Large intestine (tissue), 3 donors: ENCODE results near the gene SCAF11. TPM values are rescaled to one million over a fixed set of nuclear protein-coding genes. Genes with fewer than 3 reads are reported as not detected.
"Not testable (repeated sequence)": the region's sequence is repeated elsewhere in the genome, so short reads cannot be mapped to it uniquely, and the experiment has no call there.

ENCODE experiments used
- DNase-seq, 2 donors: peaks; one replicate each; pipeline versions ENCODE4 v3.0.0 to v3.0.0-alpha.2; 2013
- H3K27ac ChIP-seq: one replicate; pipeline ENCODE4 v1.5.1; 2013; ENCODE audit warnings: low read length
- H3K27me3 ChIP-seq: 2 replicates; pipeline ENCODE4 v1.6.1; 2013; ENCODE audit warnings: low read length; ENCODE audit not compliant: control insufficient read depth, insufficient read depth
- H3K36me3 ChIP-seq: 2 replicates; pipeline ENCODE4 v1.6.1; 2013; ENCODE audit warnings: low read length; ENCODE audit not compliant: control insufficient read depth, insufficient read depth
- H3K4me1 ChIP-seq: one replicate; pipeline ENCODE4 v1.6.1; 2013; ENCODE audit warnings: low read length; ENCODE audit not compliant: control insufficient read depth, insufficient read depth
- H3K4me3 ChIP-seq: one replicate; pipeline ENCODE4 v1.5.1; 2013; ENCODE audit warnings: low read length
- H3K9me3 ChIP-seq: one replicate; pipeline ENCODE4 v1.6.1; 2013; ENCODE audit warnings: mild to moderate bottlenecking, low read depth, low read length, moderate library complexity; ENCODE audit not compliant: control insufficient read depth
- WGBS: methylation state at CpG from one replicate; pipeline ENCODE4 v1.1.5; 2013; ENCODE audit warnings: low lambda C conversion rate; ENCODE audit not compliant: insufficient coverage; 5-methylcytosine and 5-hydroxymethylcytosine counted together
- polyA plus RNA-seq: library from polyadenylated mRNA; unstranded; fragments of 120-200 nt; gene quantifications from one replicate; pipeline ENCODE4 v1.2.1, GENCODE V29; 2013

Gene SCAF11
- polyA plus RNA-seq, 1 donor: 85.0 TPM

GRCh38 chr12:46004715-46005114 is 14.3 kb upstream of the SCAF11 start:
- WGBS: 83% methylated on average over 2 of the region's 4 CpGs
- H3K4me1 ChIP-seq: no peaks in the 10 kb centered on the region
- DNase-seq: no peak

GRCh38 chr12:46000076-46000475 is 9.7 kb upstream of the SCAF11 start:
- WGBS: no CpG with 5 or more reads among the region's 30 CpGs

More at GRCh38 chr12:46004715-46005114, 14.3 kb upstream of the SCAF11 start:
- no peaks in the 10 kb centered on the region for H3K27me3 ChIP-seq
- no peak overlapping the region for H3K4me3 ChIP-seq
- no peak overlapping the region for H3K27ac ChIP-seq
- H3K9me3 ChIP-seq: peaks cover 6% of the 10 kb centered on the region
- no peaks in the 10 kb centered on the region for H3K36me3 ChIP-seq

DNA sequence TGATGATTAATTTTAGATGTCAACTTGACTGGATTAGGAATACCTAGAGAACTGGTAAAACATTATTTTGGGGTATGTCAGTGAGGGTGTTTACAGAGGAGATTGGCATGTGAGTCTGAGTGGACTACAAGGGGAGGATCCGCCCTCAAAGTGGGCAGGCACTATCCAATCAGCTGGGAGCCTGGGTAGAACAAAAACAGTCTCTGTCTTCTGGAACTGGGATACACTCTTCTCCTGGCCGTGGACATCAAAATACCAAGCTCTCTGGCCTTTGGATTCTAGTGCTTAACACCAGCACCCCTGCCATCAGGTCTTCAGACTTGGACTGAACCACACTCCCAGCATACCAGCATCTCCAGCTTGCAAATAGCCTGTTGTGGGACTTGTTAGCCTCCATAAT is 4.4 kb upstream of the SCAF11 start:
- Histone ChIP-seq H3K4me1 (no peaks in the 10 kb centered on the region), H3K4me3 (no peak overlapping the region), H3K36me3 (no peaks in the 10 kb centered on the region), H3K9me3 (peaks cover 4% of the 10 kb centered on the region), H3K27me3 (no peaks in the 10 kb centered on the region), H3K27ac (no peak overlapping the region)
- DNase-seq: no peak
- no CpG with 5 or more reads among the region's 2 CpGs for WGBS

More at GRCh38 chr12:46000076-46000475, 9.7 kb upstream of the SCAF11 start:
- H3K9me3 ChIP-seq, H3K4me3 ChIP-seq, H3K27me3 ChIP-seq, H3K36me3 ChIP-seq, H3K4me1 ChIP-seq, DNase-seq, H3K27ac ChIP-seq: not testable (repeated sequence)

GRCh38 chr12:45991284-45992249 is 1.2 kb upstream of the SCAF11 start:
- H3K27ac ChIP-seq: peak overlapping the region; percentile 98
- 0% methylated on average over 4 of the region's 71 CpGs for WGBS
- H3K4me1 ChIP-seq: peaks cover 4% of the 10 kb centered on the region
- H3K27me3 ChIP-seq: no peaks in the 10 kb centered on the region
- peaks cover 5% of the 10 kb centered on the region for H3K36me3 ChIP-seq
- H3K4me3 ChIP-seq: peak overlapping the region; percentile 56
- no peaks in the 10 kb centered on the region for H3K9me3 ChIP-seq
- peak; percentile 65 to 91 for DNase-seq

DNA sequence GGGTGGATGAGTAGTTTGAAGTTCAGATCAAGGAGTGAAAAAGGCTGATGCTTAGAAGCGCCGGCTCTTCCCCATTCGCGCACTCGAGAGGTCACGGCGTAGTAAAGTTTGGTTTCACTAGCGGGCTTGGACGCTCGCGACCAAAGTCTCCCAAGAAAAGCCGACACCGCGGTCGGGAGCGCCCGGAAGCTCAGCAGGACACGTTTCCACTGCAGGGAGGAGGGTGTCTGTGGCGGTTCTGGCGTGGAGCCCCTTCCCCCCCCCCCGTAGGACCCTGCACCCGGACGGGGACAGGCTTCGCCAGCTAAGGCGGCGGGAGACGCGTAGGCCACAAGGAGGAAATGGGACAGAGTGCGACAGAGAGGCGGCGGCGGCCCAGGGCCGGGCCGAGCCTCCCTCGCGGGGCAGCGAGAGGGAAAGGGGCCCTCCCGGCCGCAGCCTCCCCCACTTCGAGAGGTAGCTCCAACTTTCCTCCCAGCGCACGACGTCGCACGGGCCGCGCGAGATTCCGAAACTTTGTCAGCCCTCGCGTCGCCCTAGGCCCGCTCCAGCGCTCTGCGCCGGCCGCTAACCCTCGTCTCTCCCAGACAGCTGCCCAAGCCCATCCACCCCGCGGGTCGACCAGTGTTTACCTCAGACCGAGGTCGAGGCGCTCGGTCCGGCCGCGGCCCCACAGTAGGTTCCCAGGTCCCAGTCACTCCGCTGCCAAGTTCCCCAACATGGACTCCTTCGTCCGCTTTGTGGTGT is 480 bp downstream of the SCAF11 start:
- no peaks in the 10 kb centered on the region for H3K27me3 ChIP-seq
- peaks cover 8% of the 10 kb centered on the region for H3K36me3 ChIP-seq
- WGBS: no CpG with 5 or more reads among the region's 71 CpGs
- no peaks in the 10 kb centered on the region for H3K9me3 ChIP-seq
- DNase-seq: peak; percentile 74 to 90
- peak overlapping the region; percentile 100 for H3K27ac ChIP-seq
- H3K4me1 ChIP-seq: peaks cover 4% of the 10 kb centered on the region
- peak overlapping the region; percentile 100 for H3K4me3 ChIP-seq

GRCh38 chr12:45989287-45989686 is 1.1 kb downstream of the SCAF11 start:
- Histone ChIP-seq H3K36me3 (peaks cover 8% of the 10 kb centered on the region), H3K27me3 (no peaks in the 10 kb centered on the region), H3K9me3 (no peaks in the 10 kb centered on the region), H3K27ac (peak overlapping the region; percentile 100), H3K4me3 (peak overlapping the region; percentile 100), H3K4me1 (peaks cover 4% of the 10 kb centered on the region)
- WGBS: 29% methylated on average over 2 of the region's 10 CpGs
- no peak for DNase-seq

DNA sequence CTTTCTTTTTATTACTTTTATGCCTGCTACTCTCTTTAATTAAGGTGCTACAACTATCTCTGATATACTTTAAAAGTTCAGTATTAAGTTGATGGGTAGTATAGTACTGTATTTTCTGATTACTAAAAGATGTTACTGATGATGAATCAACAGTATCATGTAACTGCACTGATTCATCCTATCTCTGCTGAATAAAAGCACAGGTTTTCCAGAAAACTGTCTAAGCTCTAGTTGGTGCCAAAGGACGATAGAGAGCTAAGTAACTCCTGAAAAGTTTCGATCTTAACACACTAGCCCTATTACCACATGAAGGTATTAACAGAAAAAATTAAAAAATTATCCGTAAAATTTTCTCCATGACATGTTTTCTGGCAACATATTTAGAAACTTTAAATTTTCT is 2.1 kb downstream of the SCAF11 start:
- H3K4me1 ChIP-seq: peaks cover 4% of the 10 kb centered on the region
- no peaks in the 10 kb centered on the region for H3K27me3 ChIP-seq
- no peak overlapping the region for H3K27ac ChIP-seq
- H3K36me3 ChIP-seq: peaks cover 8% of the 10 kb centered on the region
- 86% methylated on average over 1 of the region's 3 CpGs for WGBS
- H3K4me3 ChIP-seq: peak overlapping the region; percentile 100
- no peak for DNase-seq
- H3K9me3 ChIP-seq: no peaks in the 10 kb centered on the region

DNA sequence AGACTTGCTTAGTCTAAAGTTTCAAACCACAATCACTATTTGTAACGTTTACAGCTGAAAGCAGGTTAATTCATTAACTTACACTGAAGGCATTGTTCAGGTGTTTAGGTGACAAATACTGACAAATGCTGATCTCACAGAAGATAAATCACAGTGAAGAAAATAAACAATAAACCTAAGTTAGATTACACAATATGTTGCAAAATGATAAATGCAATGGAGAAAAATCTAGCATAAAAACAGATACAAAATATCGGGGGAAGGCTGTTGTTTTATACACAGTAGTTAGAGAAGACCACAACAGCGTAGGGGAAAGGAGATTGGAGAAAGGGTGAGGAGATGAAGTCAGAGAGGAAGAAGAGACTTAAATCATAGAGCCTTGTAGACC is 3.0 kb downstream of the SCAF11 start:
- WGBS: 67% methylated on average over 1 of the region's 3 CpGs
- Histone ChIP-seq H3K4me3 (no peak overlapping the region), H3K36me3 (peaks cover 8% of the 10 kb centered on the region), H3K27me3 (no peaks in the 10 kb centered on the region), H3K27ac (no peak overlapping the region), H3K9me3 (no peaks in the 10 kb centered on the region), H3K4me1 (peaks cover 4% of the 10 kb centered on the region)
- no peak for DNase-seq

DNA sequence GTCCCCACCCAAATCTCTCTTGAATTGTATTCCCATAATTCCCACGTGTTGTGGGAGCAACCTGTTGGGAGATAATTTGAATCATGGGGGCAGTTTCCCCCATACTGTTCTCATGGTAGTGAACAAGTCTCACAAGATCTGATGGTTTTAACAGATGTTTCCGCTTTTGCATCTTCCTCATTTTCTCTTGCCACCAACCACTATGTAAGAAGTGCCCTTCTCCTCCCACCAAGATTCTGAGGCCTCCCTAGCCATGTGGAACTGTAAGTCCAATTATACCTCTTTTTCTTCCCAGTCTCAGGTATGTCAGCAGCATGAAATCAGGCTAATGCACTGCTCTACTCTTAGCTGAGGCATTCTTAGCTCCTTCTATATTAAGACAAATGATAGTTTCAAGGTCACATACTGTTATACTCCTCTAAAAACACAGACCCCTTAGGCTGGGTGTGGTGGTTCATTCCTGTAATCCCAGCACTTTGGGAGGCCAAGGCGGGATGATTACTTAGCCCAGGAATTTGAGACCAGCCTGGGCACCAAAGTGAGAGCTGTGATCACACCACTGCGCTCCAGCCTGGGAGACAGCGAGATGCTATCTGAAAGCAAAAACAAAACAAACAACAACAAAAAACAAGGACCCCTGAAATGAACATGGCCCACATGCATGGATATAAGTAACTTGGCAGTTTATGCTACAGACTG is 3.6 kb downstream of the SCAF11 start:
- Histone ChIP-seq H3K27me3 (no peaks in the 10 kb centered on the region), H3K9me3 (no peaks in the 10 kb centered on the region), H3K27ac (no peak overlapping the region), H3K4me3 (no peak overlapping the region), H3K36me3 (peaks cover 8% of the 10 kb centered on the region), H3K4me1 (peaks cover 4% of the 10 kb centered on the region)
- DNase-seq: no peak
- no CpG with 5 or more reads among the region's 5 CpGs for WGBS
